Left ventricle myocardium superior (tissue), 1 donor: Measurements from ENCODE around the gene CASK. TPM values are rescaled to one million over a fixed set of nuclear protein-coding genes. Genes with fewer than 3 reads are reported as not detected.

ENCODE experiments used
- ATAC-seq: fragments of 200-7000 bp; cut with Tn5 transposase; one replicate; pipeline ENCODE4 v1.9.1; 2020; ENCODE audit warnings: mild to moderate bottlenecking, moderate library complexity
- DNase-seq: peaks from one replicate; pipeline ENCODE4 v3.0.0-alpha.2; 2020
- intact Hi-C: fragments of 100-400 bp; cut with micrococcal nuclease; formaldehyde crosslinking; loops from one replicate; pipeline ENCODE4 v1.11.0; 2022
- total RNA-seq: library from RNA; stranded (reverse); fragmentation: NEBNext Ultra II Directional; extraction: Animal tissue kit (Norgen Biotek cat#: 25700); gene quantifications from one replicate; pipeline ENCODE4 v1.2.1, GENCODE V29; 2021
- donor health status: DM: no; HTN: yes; CAD: no; lungs with severe emphysema.

The CASK gene
- total RNA-seq, 1 donor from 2014 or later: 15.3 TPM

- no peak for DNase-seq
- intact Hi-C loops: no loop called here
- ATAC-seq: no peak
These were observed 5.8 kb downstream of the CASK start for GRCh38 chrX:41917517-41917916.

GRCh38 chrX:41913476-41913875 is 9.9 kb downstream of the CASK start:
- ATAC-seq: no peak
- intact Hi-C loops: no loop called here

GRCh38 chrX:41912923-41913322 is 10.4 kb downstream of the CASK start:
- intact Hi-C loops: no loop called here
- ATAC-seq (no peak), DNase-seq (no peak)

More at GRCh38 chrX:41913476-41913875, 9.9 kb downstream of the CASK start:
- DNase-seq: no peak

GRCh38 chrX:41909068-41909467 is 14.3 kb downstream of the CASK start:
- DNase-seq (no peak), ATAC-seq (no peak)
- intact Hi-C loops: no loop called here

GRCh38 chrX:41906515-41907187 is 16.7 kb downstream of the CASK start:
- ATAC-seq: no peak
- intact Hi-C loops: no loop called here
- DNase-seq: no peak

GRCh38 chrX:41903544-41903943 is 19.8 kb downstream of the CASK start:
- DNase-seq (no peak), ATAC-seq (no peak)
- intact Hi-C loops: no loop called here

- intact Hi-C loops: no loop called here
- ATAC-seq (no peak), DNase-seq (no peak)
These were observed 23.0 kb downstream of the CASK start for GRCh38 chrX:41900321-41900720.

- no peak for ATAC-seq
- intact Hi-C loops: no loop called here
- no peak for DNase-seq
These were observed 27.5 kb downstream of the CASK start for GRCh38 chrX:41895826-41896225.

GRCh38 chrX:41890026-41890423 is 33.3 kb downstream of the CASK start:
- intact Hi-C loops: no loop called here
- ATAC-seq (no peak), DNase-seq (no peak)

- intact Hi-C loops: no loop called here
- DNase-seq: no peak
These were observed 33.9 kb downstream of the CASK start for GRCh38 chrX:41889317-41890025.

GRCh38 chrX:41887691-41888090 is 35.7 kb downstream of the CASK start:
- DNase-seq: no peak
- intact Hi-C loops: no loop called here

More at GRCh38 chrX:41889317-41890025, 33.9 kb downstream of the CASK start:
- no peak for ATAC-seq

GRCh38 chrX:41885724-41886123 is 37.6 kb downstream of the CASK start:
- no peak for DNase-seq
- no peak for ATAC-seq
- intact Hi-C loops: no loop called here

More at GRCh38 chrX:41887691-41888090, 35.7 kb downstream of the CASK start:
- no peak for ATAC-seq

GRCh38 chrX:41881166-41881565 is 42.2 kb downstream of the CASK start:
- ATAC-seq (no peak), DNase-seq (no peak)
- intact Hi-C loops: no loop called here

- ATAC-seq: no peak
- no peak for DNase-seq
- intact Hi-C loops: no loop called here
These were observed 46.2 kb downstream of the CASK start for GRCh38 chrX:41877167-41877566.

GRCh38 chrX:41875142-41875541 is 48.2 kb downstream of the CASK start:
- intact Hi-C loops: no loop called here
- DNase-seq: no peak
- ATAC-seq: no peak

GRCh38 chrX:41870719-41871151 is 52.6 kb downstream of the CASK start:
- intact Hi-C loops: no loop called here
- DNase-seq: no peak
- no peak for ATAC-seq

- no peak for ATAC-seq
- DNase-seq: no peak
- intact Hi-C loops: no loop called here
These were observed 54.9 kb downstream of the CASK start for GRCh38 chrX:41868392-41868977.

- intact Hi-C loops: no loop called here
- DNase-seq: no peak
- no peak for ATAC-seq
These were observed 59.8 kb downstream of the CASK start for GRCh38 chrX:41863343-41864203.

- intact Hi-C loops: no loop called here
- ATAC-seq (no peak), DNase-seq (no peak)
These were observed 60.7 kb downstream of the CASK start for GRCh38 chrX:41862562-41863184.
